ENCODE results near the gene DAG1.
"Not testable (repeated sequence)": the region's sequence is repeated elsewhere in the genome, so short reads cannot be mapped to it uniquely, and the experiment has no call there.

Gene DAG1

DNA sequence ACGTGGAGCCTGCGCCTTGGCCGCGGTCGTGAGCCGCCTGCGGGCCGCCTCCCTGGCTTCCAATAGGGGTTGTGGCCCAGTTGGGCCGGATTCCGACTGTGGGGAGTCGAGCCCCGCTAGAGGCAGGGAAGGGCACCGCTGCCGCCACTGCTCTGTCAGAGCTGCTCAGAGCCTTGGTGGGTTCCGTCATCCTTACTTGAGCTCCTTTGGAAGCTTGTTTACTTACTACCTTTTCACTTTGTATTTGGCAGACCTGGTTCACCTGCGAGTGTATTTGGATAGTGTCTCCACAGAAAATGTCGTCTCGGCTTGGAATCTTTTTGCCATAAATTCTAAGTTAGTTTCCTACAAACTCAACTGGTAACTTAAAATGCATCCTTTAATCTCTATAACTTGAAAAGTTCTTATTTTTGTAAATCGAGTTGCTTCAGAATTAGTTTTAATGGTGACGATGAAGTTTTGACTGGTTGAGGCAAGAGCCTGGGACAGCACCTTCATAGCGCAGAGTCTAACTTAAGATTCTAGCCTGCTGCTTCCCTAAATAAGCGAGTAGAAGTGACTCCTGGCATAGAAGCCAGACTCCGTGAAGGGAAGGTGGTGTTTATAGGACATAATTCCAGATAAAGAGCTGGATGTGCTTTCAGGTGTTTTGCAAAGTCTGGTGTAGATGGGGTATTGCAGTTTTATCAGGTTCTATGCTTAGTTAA is 800 bp downstream of the DAG1 start:
- no peak for DNase-seq

GRCh38 chr3:49471856-49472495 is 1.9 kb downstream of the DAG1 start:
- DNase-seq: no peak

DNA sequence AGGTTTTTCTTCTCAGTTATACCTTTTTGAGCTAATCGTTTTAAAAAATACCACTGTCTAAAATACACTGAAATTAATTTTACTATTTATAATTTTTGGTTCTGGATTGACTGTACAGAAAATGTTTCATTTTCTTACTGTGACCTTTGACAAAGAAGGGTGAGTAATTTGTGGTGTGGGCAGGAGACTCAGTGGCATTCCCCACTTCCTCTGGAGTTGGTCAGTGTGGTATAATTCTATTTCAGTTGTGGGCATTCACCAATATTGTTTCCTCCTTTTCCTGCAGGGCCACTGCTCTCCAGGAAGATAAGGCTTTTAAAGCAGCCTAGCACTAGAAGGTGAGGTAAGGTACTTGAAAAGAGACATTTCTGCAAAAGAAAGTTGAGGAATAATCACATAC is 6.5 kb downstream of the DAG1 start:
- no peak for DNase-seq

- no peak for DNase-seq
Measured at GRCh38 chr3:49482766-49483165, 12.7 kb downstream of the DAG1 start.

- no peak for DNase-seq
Measured at GRCh38 chr3:49484471-49484870, 14.4 kb downstream of the DAG1 start.

- DNase-seq: no peak
Measured at GRCh38 chr3:49489247-49489646, 19.2 kb downstream of the DAG1 start.

GRCh38 chr3:49492969-49493368 is 22.9 kb downstream of the DAG1 start:
- DNase-seq: no peak

GRCh38 chr3:49493901-49494300 is 23.8 kb downstream of the DAG1 start:
- no peak for DNase-seq

DNA sequence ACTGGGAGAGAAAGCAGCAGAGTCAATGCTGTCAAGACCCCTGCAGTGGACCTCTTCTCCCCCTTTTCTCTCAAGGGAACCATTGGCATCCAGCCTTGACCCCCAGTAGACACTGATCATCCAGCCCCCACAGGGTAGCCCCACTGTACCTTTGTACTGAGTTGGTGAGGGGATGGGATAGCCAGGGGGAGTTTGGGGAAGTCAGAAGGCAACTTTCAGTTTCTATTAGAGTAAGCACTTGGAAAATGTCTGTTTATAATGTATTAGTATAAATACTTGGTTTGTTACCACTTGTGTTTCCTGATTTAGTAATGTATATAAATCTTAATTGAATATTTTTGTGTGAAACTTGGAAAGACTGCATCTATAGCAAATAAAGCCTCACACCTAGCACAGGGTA is 25.0 kb downstream of the DAG1 start:
- no peak for DNase-seq

DNA sequence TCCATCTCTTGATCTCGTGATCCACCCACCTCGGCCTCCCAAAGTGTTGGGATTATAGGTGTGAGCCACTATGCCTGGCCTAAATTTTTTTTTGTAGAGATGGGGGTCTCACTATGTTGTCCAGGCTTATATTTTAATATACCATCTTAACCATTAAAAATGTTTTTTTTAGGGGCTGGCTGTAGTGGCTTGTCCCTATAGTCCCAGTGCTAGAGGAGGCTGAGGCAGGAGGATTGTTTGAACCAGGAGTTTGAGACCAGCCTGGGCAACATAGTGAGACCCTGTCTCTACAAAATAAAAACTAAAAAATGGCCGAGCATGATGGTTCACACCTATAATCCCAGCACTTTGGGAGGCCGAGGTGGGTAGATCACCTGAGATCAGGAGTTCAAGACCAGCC is 26.8 kb downstream of the DAG1 start:
- DNase-seq: not testable (repeated sequence)

DNA sequence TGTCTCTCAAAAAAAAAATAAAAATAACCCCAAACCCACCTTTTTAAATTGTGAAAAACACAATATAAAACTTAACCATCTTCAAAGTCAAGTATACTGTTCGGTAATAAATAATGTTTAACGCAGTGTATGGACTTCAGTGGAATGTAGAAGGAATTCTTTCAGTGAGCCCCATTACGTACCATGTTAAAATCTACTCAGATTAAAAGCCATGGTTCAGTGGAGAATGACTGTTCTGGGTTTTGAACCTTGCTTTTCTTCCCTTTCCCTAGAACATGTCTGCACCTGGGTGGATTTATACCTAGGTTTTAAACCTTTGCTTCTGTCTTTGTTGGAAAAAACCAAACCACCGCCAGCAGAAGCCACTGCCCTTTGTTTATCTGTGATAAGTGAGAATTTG is 27.5 kb downstream of the DAG1 start:
- no peak for DNase-seq

DNA sequence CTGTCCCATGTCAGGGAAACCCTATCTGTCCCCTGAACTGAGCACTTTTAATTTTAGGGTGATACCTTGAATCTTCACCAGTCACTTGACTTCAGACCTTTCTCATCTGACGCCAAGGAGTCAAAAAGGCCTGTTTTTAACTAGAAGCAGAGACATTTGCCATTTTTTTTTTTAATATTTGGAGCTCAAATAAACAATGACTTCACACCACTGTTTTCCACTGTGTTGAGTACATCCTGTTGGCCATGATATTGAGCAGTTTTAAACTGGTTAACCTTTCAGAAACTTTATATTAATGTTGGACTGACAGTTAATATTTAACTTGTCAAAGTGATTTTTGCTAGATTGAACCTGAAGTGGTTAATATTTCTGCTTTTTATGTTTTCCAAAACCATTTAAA is 28.2 kb downstream of the DAG1 start:
- no peak for DNase-seq

DNA sequence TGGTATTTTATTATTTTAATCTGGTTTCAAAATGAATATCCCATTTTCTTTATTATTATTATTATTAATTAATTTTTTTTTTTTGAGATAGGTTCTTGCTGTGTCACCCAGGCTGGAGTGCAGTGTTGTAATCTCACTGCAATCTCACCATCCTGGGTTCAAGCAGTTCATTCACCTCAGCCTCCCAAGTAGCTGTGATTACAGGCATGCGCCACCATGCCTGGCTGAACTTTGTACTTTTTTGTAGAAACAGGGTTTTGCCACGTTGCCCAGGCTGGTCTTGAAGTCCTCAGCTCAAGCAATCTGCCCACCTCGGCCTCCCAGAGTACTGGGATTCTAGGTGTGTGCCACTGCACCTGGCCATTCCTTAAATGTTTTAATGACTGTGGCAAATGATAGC is 28.6 kb downstream of the DAG1 start:
- no peak for DNase-seq

DNA sequence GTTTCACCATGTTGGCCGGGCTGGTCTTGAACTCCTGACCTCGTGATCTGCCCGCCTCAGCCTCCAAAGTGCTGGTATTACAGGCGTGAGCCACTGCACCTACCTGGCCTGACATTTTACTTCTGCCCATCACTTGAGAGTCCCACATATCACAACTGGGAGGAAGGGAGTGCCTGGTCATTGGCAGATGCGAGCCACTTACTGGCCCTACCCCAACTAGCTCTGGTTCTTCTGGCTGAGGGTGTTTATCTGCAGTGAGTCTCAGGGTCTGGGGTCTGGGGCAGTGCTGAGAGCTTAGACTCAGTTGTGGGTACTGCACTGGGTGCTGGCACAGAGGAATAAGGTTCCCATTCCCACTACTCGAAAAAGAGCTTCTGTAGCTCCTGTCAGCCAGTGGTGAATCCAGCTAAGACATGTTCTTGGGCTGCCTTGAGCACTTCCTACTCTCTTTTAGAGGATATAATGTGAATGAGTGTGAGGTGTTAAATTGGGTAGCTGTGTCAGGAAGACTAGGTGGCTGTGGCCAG is 30.2 kb downstream of the DAG1 start:
- no peak for DNase-seq

GRCh38 chr3:49500732-49501609 is 30.9 kb downstream of the DAG1 start:
- no peak for DNase-seq

DNA sequence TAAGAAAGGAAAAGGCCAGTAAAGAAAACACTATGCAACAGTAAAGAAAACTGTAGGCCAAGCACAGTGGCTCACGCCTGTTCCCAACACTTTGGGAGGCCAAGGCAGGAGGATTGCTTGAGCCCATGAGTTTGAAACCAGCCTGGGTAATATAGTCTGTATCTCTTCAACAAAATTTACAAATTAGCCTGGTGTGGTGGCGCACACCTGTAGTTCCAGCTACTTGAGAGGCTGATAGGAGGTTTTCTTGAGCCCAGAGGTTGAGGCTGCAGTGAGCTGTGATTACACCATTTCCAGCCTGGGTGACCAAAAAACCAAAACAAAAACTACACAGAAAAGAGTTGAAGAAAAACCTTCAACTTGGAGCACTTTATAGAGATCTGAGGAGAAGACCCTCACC is 31.8 kb downstream of the DAG1 start:
- DNase-seq: no peak

DNA sequence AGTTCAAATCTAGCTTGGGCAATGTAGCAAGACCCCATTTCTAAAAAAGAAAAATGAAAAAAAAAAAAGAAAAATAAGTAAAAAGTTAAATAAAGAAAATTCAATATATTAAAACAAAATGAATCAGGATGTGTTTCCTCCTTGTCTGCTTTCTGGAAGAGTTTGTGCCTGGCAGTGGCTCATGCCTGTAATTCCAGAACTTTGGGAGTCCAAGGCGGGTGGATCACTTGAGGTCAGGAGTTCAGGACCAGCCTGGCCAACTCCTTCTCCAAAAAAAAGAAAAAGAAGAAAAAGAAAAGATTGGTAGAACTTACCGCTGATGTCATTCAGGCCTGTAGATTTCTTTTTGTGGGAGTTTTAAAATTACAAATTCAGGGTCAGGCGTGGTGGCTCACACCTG is 36.8 kb downstream of the DAG1 start:
- DNase-seq: no peak

DNA sequence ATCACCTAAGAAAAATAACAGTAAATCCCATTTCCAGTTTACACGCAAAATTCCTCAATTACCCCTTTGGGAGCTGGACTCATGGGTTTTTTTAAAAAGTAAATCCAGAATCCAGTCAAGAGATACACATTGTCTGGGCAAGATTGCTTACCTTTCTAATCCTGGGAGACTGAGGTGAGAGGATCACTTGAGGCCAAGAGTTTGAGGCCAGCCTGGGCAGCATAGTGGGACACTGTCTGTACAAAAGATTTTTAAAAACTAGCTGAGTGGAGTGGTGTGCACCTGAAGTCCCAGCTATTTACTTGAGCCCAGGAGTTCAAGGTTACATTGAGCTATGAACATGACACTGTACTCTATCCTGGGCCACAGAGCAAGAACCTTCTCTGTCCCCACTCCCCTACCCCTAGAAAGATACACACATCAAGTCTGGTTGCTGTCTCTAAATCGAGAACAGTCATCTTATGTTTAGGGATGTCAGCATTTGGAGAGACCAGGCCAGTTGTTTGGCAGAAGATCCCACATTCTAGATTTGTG is 39.0 kb downstream of the DAG1 start:
- DNase-seq: no peak

DNA sequence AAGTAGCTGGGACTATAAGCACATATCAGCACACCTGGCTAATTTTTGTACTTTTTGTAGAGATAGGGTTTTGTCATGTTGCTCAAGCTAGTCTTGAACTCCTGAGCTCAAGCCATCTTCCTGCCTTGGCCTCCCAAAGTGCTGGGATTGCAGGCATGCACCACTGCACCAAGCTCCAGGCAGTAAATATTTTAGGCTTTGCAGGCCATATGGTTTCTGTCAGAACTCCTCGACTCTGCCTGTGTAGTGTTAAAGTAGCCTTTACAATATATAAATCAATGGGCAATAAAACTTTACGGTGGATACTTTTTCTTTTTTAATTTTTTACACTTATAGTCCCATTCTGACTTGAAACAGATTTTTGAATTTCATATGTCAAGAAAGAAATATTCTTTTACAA is 41.6 kb downstream of the DAG1 start:
- no peak for DNase-seq

GRCh38 chr3:49512781-49513355 is 42.8 kb downstream of the DAG1 start:
- no peak for DNase-seq

DNA sequence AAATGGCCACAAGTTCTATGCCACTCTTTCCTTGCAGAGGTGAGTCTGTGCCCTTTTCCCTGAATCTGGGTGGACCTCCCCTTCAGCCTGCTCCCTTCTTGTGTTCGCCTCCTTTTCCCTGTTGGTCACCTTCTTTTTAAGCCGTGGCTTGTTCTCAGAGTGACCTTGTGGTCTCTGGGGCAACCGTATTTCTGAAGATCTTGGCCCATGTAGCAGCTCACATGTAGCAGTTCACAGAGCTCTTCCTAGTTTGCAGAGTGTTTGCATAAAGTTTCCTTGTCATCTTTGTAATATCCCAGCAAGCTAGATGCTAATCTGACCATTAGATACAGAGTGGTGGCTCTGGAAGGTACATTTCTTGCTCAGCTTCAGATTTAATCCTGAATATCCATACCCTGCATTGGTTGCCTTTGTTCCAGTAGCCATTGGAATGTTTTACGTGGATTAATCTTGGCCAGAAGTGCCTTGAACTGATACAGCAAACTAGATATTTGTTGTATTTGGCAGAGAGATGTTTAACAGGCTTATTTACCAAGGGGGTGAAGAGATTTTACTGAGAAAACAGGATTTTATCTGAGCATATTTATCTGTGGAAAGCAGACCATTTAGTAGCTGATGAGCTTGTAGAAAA is 43.5 kb downstream of the DAG1 start:
- no peak for DNase-seq

- DNase-seq: no peak
Measured at GRCh38 chr3:49518016-49518415, 47.9 kb downstream of the DAG1 start.

- no peak for DNase-seq
Measured at GRCh38 chr3:49518441-49518840, 48.4 kb downstream of the DAG1 start.

Data from SHP77 (cell line).